Measurements from ENCODE around the gene MYPOP. TPM values are rescaled to one million over a fixed set of nuclear protein-coding genes. Genes with fewer than 3 reads are reported as not detected.

The MYPOP gene
- total RNA-seq, 2 experiments from 2014 or later = 6.8 to 6.9 TPM

DNA sequence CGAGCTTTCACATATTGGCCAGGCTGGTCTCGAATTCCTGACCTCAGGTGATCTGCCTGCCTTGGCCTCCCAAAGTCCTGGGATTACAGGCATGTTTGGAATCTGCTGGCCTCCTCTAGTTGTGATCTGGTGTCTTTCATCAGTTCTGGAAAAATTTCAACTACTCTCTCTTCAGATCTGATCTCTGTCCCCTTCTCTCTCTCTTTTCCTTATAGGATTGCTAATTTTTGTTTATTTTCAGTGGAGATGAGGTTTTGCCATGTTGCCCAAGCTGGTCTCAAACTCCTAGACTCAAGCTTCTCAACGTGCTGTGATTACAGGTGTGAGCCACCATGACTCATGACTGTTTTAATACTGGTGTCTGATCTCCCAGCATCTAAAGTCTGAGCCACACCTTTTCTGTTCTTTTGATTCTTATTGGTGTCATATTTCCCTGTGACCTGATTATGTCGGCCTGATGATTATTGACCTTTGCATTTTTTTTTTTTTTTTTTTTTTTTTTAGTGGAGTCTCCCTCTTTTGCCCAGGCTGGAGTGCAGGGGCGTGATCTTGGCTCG is 22.6 kb upstream of the MYPOP start:
- Mint-ChIP-seq H3K27ac (no peak overlapping the region), H3K9me3 (no peaks in the 10 kb centered on the region), H3K4me1 (ENCODE audit: low read depth) (peaks cover 10% of the 10 kb centered on the region), H3K27me3 (peaks cover 6% of the 10 kb centered on the region), H3K4me3 (no peak overlapping the region), H3K36me3 (no peaks in the 10 kb centered on the region)
- DNase-seq = no peak
- intact Hi-C loops (cut with micrococcal nuclease) = no loop called here
- CTCF ChIA-PET = interaction anchor here (0.8 kb wide), 1 partner anchor 245 kb away, joined by 3 read pairs; no protein-coding TSS in a partner anchor
- POLR2A ChIA-PET = no interaction called here

GRCh38 chr19:45922281-45922680 is 19.9 kb upstream of the MYPOP start:
- peaks cover 12% of the 10 kb centered on the region for H3K27me3 Mint-ChIP-seq
- DNase-seq = peak; percentile 25
- H3K4me3 Mint-ChIP-seq = no peak overlapping the region
- H3K27ac Mint-ChIP-seq = no peak overlapping the region
- intact Hi-C loops (cut with micrococcal nuclease) = no loop called here
- CTCF ChIA-PET = no interaction called here
- H3K36me3 Mint-ChIP-seq = no peaks in the 10 kb centered on the region
- peaks cover 4% of the 10 kb centered on the region for H3K4me1 Mint-ChIP-seq (ENCODE audit: low read depth)
- H3K9me3 Mint-ChIP-seq = no peaks in the 10 kb centered on the region
- POLR2A ChIA-PET = no interaction called here

GRCh38 chr19:45920458-45920857 is 18.0 kb upstream of the MYPOP start:
- POLR2A ChIA-PET = no interaction called here
- no peak overlapping the region for H3K4me3 Mint-ChIP-seq
- peaks cover 3% of the 10 kb centered on the region for H3K4me1 Mint-ChIP-seq (ENCODE audit: low read depth)
- H3K36me3 Mint-ChIP-seq = no peaks in the 10 kb centered on the region
- peaks cover 16% of the 10 kb centered on the region for H3K27me3 Mint-ChIP-seq
- no peak overlapping the region for H3K27ac Mint-ChIP-seq
- H3K9me3 Mint-ChIP-seq = no peaks in the 10 kb centered on the region
- DNase-seq = peak; percentile 32
- CTCF ChIA-PET = no interaction called here
- intact Hi-C loops (cut with micrococcal nuclease) = no loop called here

- H3K4me3 Mint-ChIP-seq = no peak overlapping the region
- H3K27me3 Mint-ChIP-seq = peaks cover 18% of the 10 kb centered on the region
- H3K4me1 Mint-ChIP-seq (ENCODE audit: low read depth) = peaks cover 3% of the 10 kb centered on the region
- no peak for DNase-seq
- no peaks in the 10 kb centered on the region for H3K9me3 Mint-ChIP-seq
- ChIA-PET POLR2A (no interaction called here), CTCF (no interaction called here)
- no peak overlapping the region for H3K27ac Mint-ChIP-seq
- H3K36me3 Mint-ChIP-seq = no peaks in the 10 kb centered on the region
- intact Hi-C loops (cut with micrococcal nuclease) = no loop called here
Measured at GRCh38 chr19:45919678-45920077, 17.3 kb upstream of the MYPOP start.

- no peaks in the 10 kb centered on the region for H3K9me3 Mint-ChIP-seq
- POLR2A ChIA-PET = no interaction called here
- CTCF ChIA-PET = interaction anchor here (0.7 kb wide), 1 partner anchor 23 kb away, joined by 5 read pairs; no protein-coding TSS in a partner anchor
- DNase-seq = no peak
- H3K27ac Mint-ChIP-seq = no peak overlapping the region
- no peaks in the 10 kb centered on the region for H3K36me3 Mint-ChIP-seq
- peaks cover 3% of the 10 kb centered on the region for H3K4me1 Mint-ChIP-seq (ENCODE audit: low read depth)
- no peak overlapping the region for H3K4me3 Mint-ChIP-seq
- peaks cover 18% of the 10 kb centered on the region for H3K27me3 Mint-ChIP-seq
- intact Hi-C loops (cut with micrococcal nuclease) = no loop called here
Measured at GRCh38 chr19:45918721-45919120, 16.3 kb upstream of the MYPOP start.

- Mint-ChIP-seq H3K4me3 (no peak overlapping the region), H3K9me3 (no peaks in the 10 kb centered on the region), H3K4me1 (ENCODE audit: low read depth) (peaks cover 3% of the 10 kb centered on the region), H3K36me3 (no peaks in the 10 kb centered on the region), H3K27me3 (peaks cover 24% of the 10 kb centered on the region), H3K27ac (no peak overlapping the region)
- POLR2A ChIA-PET = interaction anchor here (1.1 kb wide), 1 partner anchor 15 kb away, joined by 3 read pairs; the partner anchor contains the start of gene MYPOP
- CTCF ChIA-PET = interaction anchor here (1.1 kb wide), 1 partner anchor 14 kb away, joined by 4 read pairs; the partner anchor contains the start of gene MYPOP
- DNase-seq = no peak
- intact Hi-C loops (cut with micrococcal nuclease) = no loop called here
Measured at GRCh38 chr19:45917421-45918091, 15.1 kb upstream of the MYPOP start.

- peak; percentile 14 for DNase-seq
- POLR2A ChIA-PET = no interaction called here
- H3K4me1 Mint-ChIP-seq (ENCODE audit: low read depth) = peaks cover 3% of the 10 kb centered on the region
- CTCF ChIA-PET = no interaction called here
- no peaks in the 10 kb centered on the region for H3K36me3 Mint-ChIP-seq
- peaks cover 28% of the 10 kb centered on the region for H3K27me3 Mint-ChIP-seq
- no peaks in the 10 kb centered on the region for H3K9me3 Mint-ChIP-seq
- intact Hi-C loops (cut with micrococcal nuclease) = no loop called here
- no peak within 1 kb of the TSS for H3K4me3 Mint-ChIP-seq
- H3K27ac Mint-ChIP-seq = no peak within 1 kb of the TSS
Measured at GRCh38 chr19:45913874-45914830, 11.7 kb upstream of the MYPOP start, which contains the start of gene NANOS2. Gene NANOS2 (minus strand): TSS chr19:45914778. CDS start chr19:45914693, 85 bp downstream.

DNA sequence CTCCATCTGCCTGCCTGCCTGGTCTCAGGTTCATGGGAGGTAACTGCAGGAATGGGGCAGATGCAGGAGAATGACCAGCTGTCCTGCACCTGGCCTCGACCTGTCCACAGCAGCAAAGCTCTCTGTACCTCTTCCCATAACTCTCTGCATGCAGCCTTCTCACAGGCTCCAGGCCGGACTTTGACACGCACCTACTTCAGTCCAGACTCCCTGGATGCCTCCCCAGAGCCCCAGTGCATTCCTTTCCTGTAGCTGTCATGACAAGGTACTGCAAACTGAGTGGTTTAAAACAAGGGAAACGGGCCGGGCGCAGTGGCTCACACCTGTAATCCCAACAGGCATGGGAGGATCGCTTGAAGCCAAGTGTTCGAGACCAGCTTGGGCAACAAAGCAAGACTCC is 8.9 kb upstream of the MYPOP start:
- ChIA-PET CTCF (no interaction called here), POLR2A (no interaction called here)
- H3K36me3 Mint-ChIP-seq = no peaks in the 10 kb centered on the region
- no peak overlapping the region for H3K27ac Mint-ChIP-seq
- no peak for DNase-seq
- H3K4me3 Mint-ChIP-seq = no peak overlapping the region
- H3K4me1 Mint-ChIP-seq (ENCODE audit: low read depth) = no peaks in the 10 kb centered on the region
- peaks cover 26% of the 10 kb centered on the region for H3K27me3 Mint-ChIP-seq
- intact Hi-C loops (cut with micrococcal nuclease) = no loop called here
- no peaks in the 10 kb centered on the region for H3K9me3 Mint-ChIP-seq

GRCh38 chr19:45908956-45909355 is 6.5 kb upstream of the MYPOP start:
- POLR2A ChIA-PET = no interaction called here
- Mint-ChIP-seq H3K4me3 (no peak overlapping the region), H3K4me1 (ENCODE audit: low read depth) (no peaks in the 10 kb centered on the region), H3K27ac (no peak overlapping the region), H3K27me3 (peaks cover 23% of the 10 kb centered on the region), H3K36me3 (no peaks in the 10 kb centered on the region), H3K9me3 (no peaks in the 10 kb centered on the region)
- no peak for DNase-seq
- intact Hi-C loops (cut with micrococcal nuclease) = no loop called here
- CTCF ChIA-PET = interaction anchor here (0.9 kb wide), 1 partner anchor 371 kb away, joined by 3 read pairs; no protein-coding TSS in a partner anchor

DNA sequence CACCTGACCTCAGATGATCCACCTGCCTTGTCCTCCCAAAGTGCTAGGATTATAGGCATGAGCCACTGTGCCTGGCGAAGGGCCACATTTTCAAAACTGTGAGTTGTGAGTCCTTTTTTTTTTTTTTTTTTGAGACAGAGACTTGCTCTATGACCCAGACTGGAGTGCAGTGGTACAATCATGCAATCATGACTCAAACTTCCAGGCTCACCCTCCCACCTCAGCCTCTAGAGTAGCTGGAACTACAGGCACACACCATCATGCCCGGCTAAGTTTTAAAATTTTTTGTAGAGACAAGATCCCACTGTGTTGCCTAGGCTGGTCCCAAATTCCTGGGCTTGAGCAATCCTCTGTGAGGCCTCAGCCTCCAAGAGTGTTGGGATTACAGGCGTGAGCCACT is 3.8 kb upstream of the MYPOP start:
- Mint-ChIP-seq H3K4me1 (ENCODE audit: low read depth) (no peaks in the 10 kb centered on the region), H3K4me3 (no peak overlapping the region), H3K9me3 (no peaks in the 10 kb centered on the region), H3K27me3 (peaks cover 9% of the 10 kb centered on the region), H3K27ac (no peak overlapping the region), H3K36me3 (no peaks in the 10 kb centered on the region)
- ChIA-PET CTCF (interaction anchor here (0.7 to 1.0 kb wide), 2 partner anchors 122 to 173 kb away, joined by 3 read pairs; no protein-coding TSS in a partner anchor), POLR2A (no interaction called here)
- intact Hi-C loops (cut with micrococcal nuclease) = no loop called here
- no peak for DNase-seq

DNA sequence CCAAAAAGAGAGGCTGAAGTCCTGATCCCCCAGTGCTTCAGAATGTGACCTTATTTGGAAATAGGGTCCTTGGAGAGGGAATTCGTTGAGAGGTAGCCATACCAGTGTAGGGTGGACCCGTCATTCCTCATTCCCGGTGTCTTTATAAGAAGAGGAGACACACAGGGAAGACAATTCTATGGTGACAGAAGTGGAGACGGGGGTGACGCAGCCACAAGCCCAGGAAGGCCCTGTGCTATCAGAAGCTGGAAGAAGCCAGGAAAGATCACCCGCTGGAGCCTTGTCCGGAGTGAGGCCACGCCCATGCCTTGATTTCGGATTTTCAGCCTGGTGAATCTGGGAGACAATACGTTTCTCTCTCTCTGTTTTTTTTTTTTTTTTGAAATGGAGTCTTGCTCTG is 2.6 kb upstream of the MYPOP start:
- POLR2A ChIA-PET = no interaction called here
- Mint-ChIP-seq H3K4me1 (ENCODE audit: low read depth) (peaks cover 7% of the 10 kb centered on the region), H3K27ac (no peak overlapping the region), H3K9me3 (no peaks in the 10 kb centered on the region), H3K4me3 (no peak overlapping the region), H3K36me3 (peaks cover 4% of the 10 kb centered on the region), H3K27me3 (peaks cover 3% of the 10 kb centered on the region)
- intact Hi-C loops (cut with micrococcal nuclease) = no loop called here
- CTCF ChIA-PET = interaction anchor here (1.0 kb wide), 1 partner anchor 124 kb away, joined by 3 read pairs; no protein-coding TSS in a partner anchor
- DNase-seq = no peak

All from activated CD4-positive, alpha-beta memory T cell treated with anti-CD3 and anti-CD28 coated beads for 36 hours (primary cell).